ENCODE data around the gene ACOX3. TPM values are rescaled to one million over a fixed set of nuclear protein-coding genes. Genes with fewer than 3 reads are reported as not detected.
A peak's percentile ranks its signal among the peaks of the same experiment; 100 is the strongest.

ACOX3 gene
- total and polyA plus RNA-seq, 9 of the 15 experiments (the other 6 are each of a cell fraction or from before 2014, with no cell fraction given) = 0.68 to 7.3 (median 3.7) TPM

DNA sequence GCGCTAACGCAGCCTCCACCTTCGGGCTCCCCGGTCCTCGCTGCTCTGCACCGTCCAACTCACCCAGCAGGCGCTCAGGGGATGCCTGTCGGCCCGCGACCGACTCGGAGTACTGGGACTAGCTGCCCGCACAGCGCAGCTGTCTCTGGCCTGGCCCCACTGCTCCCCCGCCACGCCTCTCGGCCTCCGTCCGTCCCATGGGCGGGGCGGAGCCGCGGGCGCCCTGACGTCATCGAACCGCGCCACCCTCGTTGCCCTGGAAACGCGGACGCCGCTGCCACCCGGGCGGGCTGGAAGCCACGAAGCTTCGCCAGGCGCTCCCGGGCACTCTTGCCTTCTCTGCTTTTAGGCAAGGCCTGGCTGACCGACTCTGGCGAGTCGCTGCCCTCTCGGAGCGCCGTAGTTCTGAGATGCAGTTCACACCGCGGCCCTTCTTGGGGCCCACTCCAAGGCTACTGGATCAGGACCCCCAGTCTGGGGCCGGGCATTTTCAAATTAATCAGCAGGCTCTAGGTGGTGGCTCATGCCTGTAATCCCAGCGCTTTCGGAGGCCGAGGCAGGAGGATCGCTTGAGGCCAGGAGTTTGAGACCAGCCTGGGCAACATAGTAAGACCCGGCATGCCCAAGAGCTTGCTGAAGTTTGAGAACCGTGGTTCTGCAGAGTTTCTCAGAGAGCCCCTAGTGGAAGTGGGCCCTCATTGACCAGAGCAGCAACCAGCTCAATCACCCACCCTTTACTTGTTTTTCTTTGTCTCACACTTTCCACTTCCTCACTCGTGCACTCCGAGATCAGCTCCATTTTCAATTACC lies 12.0 kb downstream of the ACOX3 start (continued):
- TF ChIP-seq, protein P1, sequence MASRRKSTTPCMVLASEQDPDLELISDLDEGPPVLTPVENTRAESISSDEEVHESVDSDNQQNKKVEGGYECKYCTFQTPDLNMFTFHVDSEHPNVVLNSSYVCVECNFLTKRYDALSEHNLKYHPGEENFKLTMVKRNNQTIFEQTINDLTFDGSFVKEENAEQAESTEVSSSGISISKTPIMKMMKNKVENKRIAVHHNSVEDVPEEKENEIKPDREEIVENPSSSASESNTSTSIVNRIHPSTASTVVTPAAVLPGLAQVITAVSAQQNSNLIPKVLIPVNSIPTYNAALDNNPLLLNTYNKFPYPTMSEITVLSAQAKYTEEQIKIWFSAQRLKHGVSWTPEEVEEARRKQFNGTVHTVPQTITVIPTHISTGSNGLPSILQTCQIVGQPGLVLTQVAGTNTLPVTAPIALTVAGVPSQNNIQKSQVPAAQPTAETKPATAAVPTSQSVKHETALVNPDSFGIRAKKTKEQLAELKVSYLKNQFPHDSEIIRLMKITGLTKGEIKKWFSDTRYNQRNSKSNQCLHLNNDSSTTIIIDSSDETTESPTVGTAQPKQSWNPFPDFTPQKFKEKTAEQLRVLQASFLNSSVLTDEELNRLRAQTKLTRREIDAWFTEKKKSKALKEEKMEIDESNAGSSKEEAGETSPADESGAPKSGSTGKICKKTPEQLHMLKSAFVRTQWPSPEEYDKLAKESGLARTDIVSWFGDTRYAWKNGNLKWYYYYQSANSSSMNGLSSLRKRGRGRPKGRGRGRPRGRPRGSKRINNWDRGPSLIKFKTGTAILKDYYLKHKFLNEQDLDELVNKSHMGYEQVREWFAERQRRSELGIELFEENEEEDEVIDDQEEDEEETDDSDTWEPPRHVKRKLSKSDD (conservative IDR thresholded peaks at IDR 0.05; ENCODE audit: low read length) = 0 out of 2 replicates have a peak, but pooled peaks have one; percentile 69
- peak; percentile 74 for TF ChIP-seq SIN3B (IDR thresholded peaks at IDR 0.05; ENCODE audit: low read depth)
- peak; percentile 45; the same call in 1 of the 2 replicates for TF ChIP-seq CTBP1 (IDR thresholded peaks at IDR 0.05; ENCODE audit: borderline replicate concordance)
- peak in 1 of 2 experiments; percentile 72; a peak in 1 of 4 replicates for TF ChIP-seq TBL1XR1 (IDR thresholded peaks at IDR 0.05; ENCODE audit: low read length in 2 of 2)
- TF ChIP-seq, protein P2, sequence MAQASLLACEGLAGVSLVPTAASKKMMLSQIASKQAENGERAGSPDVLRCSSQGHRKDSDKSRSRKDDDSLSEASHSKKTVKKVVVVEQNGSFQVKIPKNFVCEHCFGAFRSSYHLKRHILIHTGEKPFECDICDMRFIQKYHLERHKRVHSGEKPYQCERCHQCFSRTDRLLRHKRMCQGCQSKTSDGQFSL (CRISPR knock-in tag; IDR thresholded peaks at IDR 0.05) = peak; percentile 87
- TF ChIP-seq, protein P2 (tag; IDR thresholded peaks at IDR 0.05) = no peak
- TF ChIP-seq XRCC3 (IDR thresholded peaks at IDR 0.05) = no peak
- TF ChIP-seq PHF8 (IDR thresholded peaks at IDR 0.05; ENCODE audit: borderline replicate concordance, low read length) = peak; percentile 69; the same call in 1 of the 2 replicates
- TF ChIP-seq RNF2 (IDR thresholded peaks at IDR 0.05) = no peak
- 0 out of 2 replicates have a peak, but pooled peaks have one; percentile 44 for TF ChIP-seq DIDO1 (tag; IDR thresholded peaks at IDR 0.05; ENCODE audit: low read depth)
- no peak for TF ChIP-seq TEAD4 (IDR thresholded peaks at IDR 0.05; ENCODE audit: low read length)
- TF ChIP-seq TEAD4 (CRISPR knock-in tag; IDR thresholded peaks at IDR 0.05; ENCODE audit: borderline replicate concordance) = no peak
- peak; percentile 49; the same call in 1 of the 2 replicates for TF ChIP-seq TOE1 (IDR thresholded peaks at IDR 0.05; ENCODE audit: borderline replicate concordance)
- TF ChIP-seq TOE1 (CRISPR knock-in tag; IDR thresholded peaks at IDR 0.05; ENCODE audit: borderline replicate concordance, low read depth) = no peak
- peak; percentile 33 for TF ChIP-seq TBP (optimal IDR thresholded peaks at IDR 0.05; ENCODE audit: low read depth, low read length)
- TF ChIP-seq, protein P3, sequence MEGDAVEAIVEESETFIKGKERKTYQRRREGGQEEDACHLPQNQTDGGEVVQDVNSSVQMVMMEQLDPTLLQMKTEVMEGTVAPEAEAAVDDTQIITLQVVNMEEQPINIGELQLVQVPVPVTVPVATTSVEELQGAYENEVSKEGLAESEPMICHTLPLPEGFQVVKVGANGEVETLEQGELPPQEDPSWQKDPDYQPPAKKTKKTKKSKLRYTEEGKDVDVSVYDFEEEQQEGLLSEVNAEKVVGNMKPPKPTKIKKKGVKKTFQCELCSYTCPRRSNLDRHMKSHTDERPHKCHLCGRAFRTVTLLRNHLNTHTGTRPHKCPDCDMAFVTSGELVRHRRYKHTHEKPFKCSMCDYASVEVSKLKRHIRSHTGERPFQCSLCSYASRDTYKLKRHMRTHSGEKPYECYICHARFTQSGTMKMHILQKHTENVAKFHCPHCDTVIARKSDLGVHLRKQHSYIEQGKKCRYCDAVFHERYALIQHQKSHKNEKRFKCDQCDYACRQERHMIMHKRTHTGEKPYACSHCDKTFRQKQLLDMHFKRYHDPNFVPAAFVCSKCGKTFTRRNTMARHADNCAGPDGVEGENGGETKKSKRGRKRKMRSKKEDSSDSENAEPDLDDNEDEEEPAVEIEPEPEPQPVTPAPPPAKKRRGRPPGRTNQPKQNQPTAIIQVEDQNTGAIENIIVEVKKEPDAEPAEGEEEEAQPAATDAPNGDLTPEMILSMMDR (IDR thresholded peaks at IDR 0.05 in 2 of 3, conservative IDR thresholded peaks at IDR 0.05 in 1 of 3; ENCODE audit: insufficient read depth in 2 of 3, low read depth in 1 of 3, low read length in 3 of 3) = peak; percentile 24 to 42 (median 33); a peak in 4 of 6 replicates
- TF ChIP-seq CREB1 (IDR thresholded peaks at IDR 0.05) = peak; percentile 96
- TF ChIP-seq CREB1 (CRISPR knock-in tag; IDR thresholded peaks at IDR 0.05) = peak; percentile 99
- peak; percentile 59 for TF ChIP-seq POLR2B (IDR thresholded peaks at IDR 0.05; ENCODE audit: low read depth, partially characterized antibody)
- TF ChIP-seq POLR2A (conservative IDR thresholded peaks at IDR 0.05) = peak; percentile 63
- 0 out of 2 replicates have a peak, but pooled peaks have one; percentile 23 for TF ChIP-seq KLF6 (CRISPR knock-in tag; IDR thresholded peaks at IDR 0.05; ENCODE audit: borderline replicate concordance)
- TF ChIP-seq CXXC5 (CRISPR knock-in tag; IDR thresholded peaks at IDR 0.05) = peak; percentile 81

Measured in K562 (cell line).